ENCODE data around the gene GKN2. TPM values are rescaled to one million over a fixed set of nuclear protein-coding genes. Genes with fewer than 3 reads are reported as not detected.

The GKN2 gene
- total and polyA plus RNA-seq, 2 of the 13 experiments (the other 11 are each of a cell fraction or from before 2014, with no cell fraction given): not detected

- TF ChIP-seq MAF1 (CRISPR knock-in tag; IDR thresholded peaks at IDR 0.05; ENCODE audit: borderline replicate concordance) (no peak), THAP7 (CRISPR knock-in tag; IDR thresholded peaks at IDR 0.05) (0 out of 2 replicates have a peak, but pooled peaks have one; percentile 8), SALL2 (CRISPR knock-in tag; IDR thresholded peaks at IDR 0.05) (no peak), NCOR1 (IDR thresholded peaks at IDR 0.05; ENCODE audit: borderline replicate concordance, low read length) (no peak), PAX8 (CRISPR knock-in tag; IDR thresholded peaks at IDR 0.05; ENCODE audit: borderline replicate concordance) (no peak), IRX3 (CRISPR knock-in tag; IDR thresholded peaks at IDR 0.05; ENCODE audit: borderline replicate concordance, low read depth) (no peak), ZNF569 (CRISPR knock-in tag; IDR thresholded peaks at IDR 0.05; ENCODE audit: borderline replicate concordance) (no peak), ZNF333 (CRISPR knock-in tag; IDR thresholded peaks at IDR 0.05; ENCODE audit: borderline replicate concordance) (no peak), ZFY (CRISPR knock-in tag; IDR thresholded peaks at IDR 0.05) (peak; percentile 61), MEIS2 (CRISPR knock-in tag; IDR thresholded peaks at IDR 0.05) (no peak), ELK4 (CRISPR knock-in tag; IDR thresholded peaks at IDR 0.05; ENCODE audit: borderline replicate concordance) (no peak), PATZ1 (CRISPR knock-in tag; IDR thresholded peaks at IDR 0.05) (0 out of 2 replicates have a peak, but pooled peaks have one; percentile 17), ZNF136 (CRISPR knock-in tag; IDR thresholded peaks at IDR 0.05; ENCODE audit: low read depth) (0 out of 2 replicates have a peak, but pooled peaks have one; percentile 43)
- TF ChIP-seq, protein P1, sequence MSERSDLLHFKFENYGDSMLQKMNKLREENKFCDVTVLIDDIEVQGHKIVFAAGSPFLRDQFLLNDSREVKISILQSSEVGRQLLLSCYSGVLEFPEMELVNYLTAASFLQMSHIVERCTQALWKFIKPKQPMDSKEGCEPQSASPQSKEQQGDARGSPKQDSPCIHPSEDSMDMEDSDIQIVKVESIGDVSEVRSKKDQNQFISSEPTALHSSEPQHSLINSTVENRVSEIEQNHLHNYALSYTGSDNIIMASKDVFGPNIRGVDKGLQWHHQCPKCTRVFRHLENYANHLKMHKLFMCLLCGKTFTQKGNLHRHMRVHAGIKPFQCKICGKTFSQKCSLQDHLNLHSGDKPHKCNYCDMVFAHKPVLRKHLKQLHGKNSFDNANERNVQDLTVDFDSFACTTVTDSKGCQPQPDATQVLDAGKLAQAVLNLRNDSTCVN (CRISPR knock-in tag; IDR thresholded peaks at IDR 0.05; ENCODE audit: borderline replicate concordance): peak; percentile 75
- TF ChIP-seq, protein P2, sequence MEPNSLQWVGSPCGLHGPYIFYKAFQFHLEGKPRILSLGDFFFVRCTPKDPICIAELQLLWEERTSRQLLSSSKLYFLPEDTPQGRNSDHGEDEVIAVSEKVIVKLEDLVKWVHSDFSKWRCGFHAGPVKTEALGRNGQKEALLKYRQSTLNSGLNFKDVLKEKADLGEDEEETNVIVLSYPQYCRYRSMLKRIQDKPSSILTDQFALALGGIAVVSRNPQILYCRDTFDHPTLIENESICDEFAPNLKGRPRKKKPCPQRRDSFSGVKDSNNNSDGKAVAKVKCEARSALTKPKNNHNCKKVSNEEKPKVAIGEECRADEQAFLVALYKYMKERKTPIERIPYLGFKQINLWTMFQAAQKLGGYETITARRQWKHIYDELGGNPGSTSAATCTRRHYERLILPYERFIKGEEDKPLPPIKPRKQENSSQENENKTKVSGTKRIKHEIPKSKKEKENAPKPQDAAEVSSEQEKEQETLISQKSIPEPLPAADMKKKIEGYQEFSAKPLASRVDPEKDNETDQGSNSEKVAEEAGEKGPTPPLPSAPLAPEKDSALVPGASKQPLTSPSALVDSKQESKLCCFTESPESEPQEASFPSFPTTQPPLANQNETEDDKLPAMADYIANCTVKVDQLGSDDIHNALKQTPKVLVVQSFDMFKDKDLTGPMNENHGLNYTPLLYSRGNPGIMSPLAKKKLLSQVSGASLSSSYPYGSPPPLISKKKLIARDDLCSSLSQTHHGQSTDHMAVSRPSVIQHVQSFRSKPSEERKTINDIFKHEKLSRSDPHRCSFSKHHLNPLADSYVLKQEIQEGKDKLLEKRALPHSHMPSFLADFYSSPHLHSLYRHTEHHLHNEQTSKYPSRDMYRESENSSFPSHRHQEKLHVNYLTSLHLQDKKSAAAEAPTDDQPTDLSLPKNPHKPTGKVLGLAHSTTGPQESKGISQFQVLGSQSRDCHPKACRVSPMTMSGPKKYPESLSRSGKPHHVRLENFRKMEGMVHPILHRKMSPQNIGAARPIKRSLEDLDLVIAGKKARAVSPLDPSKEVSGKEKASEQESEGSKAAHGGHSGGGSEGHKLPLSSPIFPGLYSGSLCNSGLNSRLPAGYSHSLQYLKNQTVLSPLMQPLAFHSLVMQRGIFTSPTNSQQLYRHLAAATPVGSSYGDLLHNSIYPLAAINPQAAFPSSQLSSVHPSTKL (CRISPR knock-in tag; IDR thresholded peaks at IDR 0.05): peak; percentile 39; the same call in 1 of the 2 replicates
These were observed 8.8 kb downstream of the GKN2 start (continued) for GRCh38 chr2:68943581-68944568.
